ENCODE data around the gene NAA40.

GRCh38 chr11:63919267-63920125, 19.3 kb upstream of the NAA40 start:
- peak in 1 of 4 experiments; percentile 18 for TF ChIP-seq CTCF (IDR thresholded peaks at IDR 0.05)
- TF ChIP-seq POLR2AphosphoS5 (IDR thresholded peaks at IDR 0.05) = no peak

All from gastroesophageal sphincter (tissue), 3 donors.